ENCODE results near the gene BARHL1. TPM values are rescaled to one million over a fixed set of nuclear protein-coding genes. Genes with fewer than 3 reads are reported as not detected.

The BARHL1 gene
- total and polyA plus RNA-seq, 2 of the 4 experiments (the other 2 are of a cell fraction) = not detected

DNA sequence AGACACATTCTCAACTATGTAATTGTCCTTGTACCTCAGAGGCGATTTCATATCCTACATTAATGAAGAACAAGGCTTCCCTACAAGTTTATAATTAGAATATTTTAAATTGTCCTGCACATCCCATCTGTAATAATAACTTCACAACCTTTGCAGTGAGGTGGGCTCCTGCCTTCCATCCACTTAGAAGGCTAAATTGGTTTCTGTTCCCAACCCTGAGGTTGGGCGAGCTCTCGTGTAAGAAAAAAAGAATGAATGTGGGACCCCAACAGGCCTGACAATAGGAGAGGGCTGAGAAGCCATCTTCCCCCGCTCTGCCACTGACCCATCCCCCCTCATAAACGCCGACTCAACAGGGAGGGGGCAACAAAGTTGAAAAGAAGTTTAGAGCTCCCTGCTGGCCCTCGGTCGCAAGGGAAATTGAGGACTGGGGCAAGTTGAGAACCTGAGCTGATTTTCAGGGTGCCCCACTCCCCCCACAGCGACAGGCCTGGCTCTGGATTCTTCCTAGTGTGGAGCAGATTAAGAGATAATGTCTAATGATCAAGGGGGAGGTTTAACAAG is 9.4 kb downstream of the BARHL1 start:
- Histone ChIP-seq H3K14ac (replicated peaks; ENCODE audit: low read depth, low read length) (no peak overlapping the region), H4K20me1 (ENCODE audit: insufficient read depth, low read length) (peaks cover 21% of the 10 kb centered on the region), H2BK120ac (ENCODE audit: low read depth, low read length) (no peak overlapping the region), H2BK15ac (ENCODE audit: low read depth, low read length) (no peak overlapping the region), H2AFZ (replicated peaks; ENCODE audit: low read length, poor library complexity) (no peak overlapping the region), H2AK9ac (replicated peaks; ENCODE audit: low read depth, low read length, poor library complexity) (no peak overlapping the region), H3K79me1 (ENCODE audit: low read depth in 1 of 2, low read length in 2 of 2) (no peaks in the 10 kb centered on the region), H3K36me3 (ENCODE audit: control insufficient read depth, insufficient read depth, low read length) (peaks cover 6% of the 10 kb centered on the region), H3K18ac (ENCODE audit: low read depth, low read length) (no peak overlapping the region), H3K4ac (ENCODE audit: low read depth, low read length) (no peak overlapping the region), H3K56ac (ENCODE audit: extremely low read depth, insufficient read depth, low read length) (no peak overlapping the region), H3K4me3 (ENCODE audit: insufficient read depth, low read depth, low read length) (no peak overlapping the region), H2AK5ac (ENCODE audit: low read depth, low read length) (no peak overlapping the region), H3K4me2 (ENCODE audit: low read depth, low read length) (no peak overlapping the region), H3K9me3 (ENCODE audit: control insufficient read depth, insufficient read depth, low read length) (no peaks in the 10 kb centered on the region), H3K27me3 (ENCODE audit: control insufficient read depth, insufficient read depth, low read length) (peaks cover 52% of the 10 kb centered on the region), H3K27ac (ENCODE audit: insufficient read depth, low read length) (no peak overlapping the region), H4K5ac (ENCODE audit: low read depth, low read length) (no peak overlapping the region), H3K4me1 (ENCODE audit: control insufficient read depth, insufficient read depth, low read length) (no peaks in the 10 kb centered on the region; the same call in 1 of the 2 replicates), H2BK20ac (ENCODE audit: low read depth, low read length) (no peak overlapping the region), H4K8ac (ENCODE audit: low read depth in 2 of 2, low read length in 2 of 2) (no peak overlapping the region), H3K9me1 (ENCODE audit: insufficient read depth, low read length) (no peaks in the 10 kb centered on the region; the same call in 1 of the 2 replicates), H3K9ac (ENCODE audit: low read depth, low read length) (no peak overlapping the region), H3K23ac (ENCODE audit: low read depth, low read length) (no peak overlapping the region), H4K91ac (ENCODE audit: insufficient read depth, low read depth, low read length) (no peak overlapping the region), H2BK5ac (ENCODE audit: low read depth, low read length, poor library complexity, severe bottlenecking) (no peak overlapping the region)
- no TSS peak for BruUV-seq (replicated peaks)
- ChIA-PET CTCF (no interaction called here), POLR2A (ENCODE audit: unreplicated experiment) (no interaction called here)
- TF ChIP-seq POLR2A (IDR thresholded peaks at IDR 0.05; ENCODE audit: low read depth, low read length) (no peak), MXI1 (IDR thresholded peaks at IDR 0.05; ENCODE audit: borderline replicate concordance, low read depth, low read length) (no peak), CHD1 (IDR thresholded peaks at IDR 0.05; ENCODE audit: low read depth, low read length) (no peak), SMC3 (IDR thresholded peaks at IDR 0.05; ENCODE audit: low read depth, low read length) (no peak), MAFK (IDR thresholded peaks at IDR 0.05; ENCODE audit: low read depth, low read length) (no peak), MAZ (IDR thresholded peaks at IDR 0.05; ENCODE audit: borderline replicate concordance, low read depth, low read length) (no peak), RCOR1 (IDR thresholded peaks at IDR 0.05; ENCODE audit: insufficient replicate concordance, low read length) (no peak), CEBPB (IDR thresholded peaks at IDR 0.05; ENCODE audit: low read depth, low read length) (no peak), RAD21 (IDR thresholded peaks at IDR 0.05; ENCODE audit: low read length) (no peak), NFE2L2 (IDR thresholded peaks at IDR 0.05; ENCODE audit: low read depth, low read length) (no peak), RFX5 (IDR thresholded peaks at IDR 0.05; ENCODE audit: low read depth, low read length) (no peak)
- TF ChIP-seq, protein P1, sequence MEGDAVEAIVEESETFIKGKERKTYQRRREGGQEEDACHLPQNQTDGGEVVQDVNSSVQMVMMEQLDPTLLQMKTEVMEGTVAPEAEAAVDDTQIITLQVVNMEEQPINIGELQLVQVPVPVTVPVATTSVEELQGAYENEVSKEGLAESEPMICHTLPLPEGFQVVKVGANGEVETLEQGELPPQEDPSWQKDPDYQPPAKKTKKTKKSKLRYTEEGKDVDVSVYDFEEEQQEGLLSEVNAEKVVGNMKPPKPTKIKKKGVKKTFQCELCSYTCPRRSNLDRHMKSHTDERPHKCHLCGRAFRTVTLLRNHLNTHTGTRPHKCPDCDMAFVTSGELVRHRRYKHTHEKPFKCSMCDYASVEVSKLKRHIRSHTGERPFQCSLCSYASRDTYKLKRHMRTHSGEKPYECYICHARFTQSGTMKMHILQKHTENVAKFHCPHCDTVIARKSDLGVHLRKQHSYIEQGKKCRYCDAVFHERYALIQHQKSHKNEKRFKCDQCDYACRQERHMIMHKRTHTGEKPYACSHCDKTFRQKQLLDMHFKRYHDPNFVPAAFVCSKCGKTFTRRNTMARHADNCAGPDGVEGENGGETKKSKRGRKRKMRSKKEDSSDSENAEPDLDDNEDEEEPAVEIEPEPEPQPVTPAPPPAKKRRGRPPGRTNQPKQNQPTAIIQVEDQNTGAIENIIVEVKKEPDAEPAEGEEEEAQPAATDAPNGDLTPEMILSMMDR (conservative IDR thresholded peaks at IDR 0.05; ENCODE audit: low read depth, low read length) = no peak
- WGBS, 2 experiments (ENCODE audit: extremely low coverage in 2 of 2, insufficient read length in 1 of 2) = no CpG with 5 or more reads among the region's 9 CpGs
- dilution Hi-C loops (cut with HindIII; ENCODE audit: low sequenced_read_pairs, unreplicated experiment) = no loop called here
- in situ Hi-C loops (cut with MboI; ENCODE audit: low sequenced_read_pairs) = no loop called here
- intact Hi-C loops (cut with micrococcal nuclease) = no loop called here
- no peak for DNase-seq
- ATAC-seq (ENCODE audit: low read depth) = no peak

Measured in IMR-90 (cell line).